Parathyroid adenoma (tissue), 2 donors: ENCODE measurements around the gene AGPAT4.

Source experiments
- H2AFZ ChIP-seq: fragments of 300-600 bp; sonication (generic); one replicate; pipeline ENCODE4 v1.7.0; 2017; ENCODE audit warnings: antibody characterized with exemption, mild to moderate bottlenecking
- H3K27ac ChIP-seq: fragments of 300-600 bp; sonication (generic); one replicate; pipeline ENCODE4 v1.7.0; 2017
- H3K27me3 ChIP-seq: fragments of 300-600 bp; sonication (generic); one replicate; pipeline ENCODE4 v1.7.0; 2017; ENCODE audit warnings: low read length; ENCODE audit not compliant: control insufficient read depth, insufficient read depth
- H3K36me3 ChIP-seq: fragments of 300-600 bp; sonication (generic); one replicate; pipeline ENCODE4 v1.7.0; 2017; ENCODE audit warnings: low read length; ENCODE audit not compliant: control insufficient read depth, insufficient read depth
- H3K4me1 ChIP-seq: fragments of 300-600 bp; sonication (generic); one replicate; pipeline ENCODE4 v1.7.0; 2017; ENCODE audit warnings: control low read depth
- H3K4me2 ChIP-seq: fragments of 300-600 bp; sonication (generic); one replicate; pipeline ENCODE4 v1.7.0; 2017; ENCODE audit warnings: low read length
- H3K4me3 ChIP-seq: fragments of 300-600 bp; sonication (generic); one replicate; pipeline ENCODE4 v1.7.0; 2017; ENCODE audit warnings: low read depth, low read length
- H3K79me2 ChIP-seq: fragments of 300-600 bp; sonication (generic); one replicate; pipeline ENCODE4 v1.7.0; 2017; ENCODE audit warnings: control low read depth
- H3K9ac ChIP-seq: fragments of 300-600 bp; sonication (generic); one replicate; pipeline ENCODE4 v1.7.0; 2017; ENCODE audit warnings: mild to moderate bottlenecking
- H3K9me3 ChIP-seq: fragments of 300-600 bp; sonication (generic); one replicate; pipeline ENCODE4 v1.7.0; 2017; ENCODE audit warnings: low read length; ENCODE audit not compliant: control insufficient read depth
- CTCF ChIP-seq: fragments of 300-600 bp; sonication (generic); IDR thresholded peaks from one replicate; pipeline ENCODE4 v1.7.0; 2017; ENCODE audit warnings: antibody characterized with exemption, mild to moderate bottlenecking
- donor health status: primary hyperparathyroidism.

The AGPAT4 gene

GRCh38 chr6:161200610-161201370, 73.1 kb downstream of the AGPAT4 start:
- no peaks in the 10 kb centered on the region for H3K9me3 ChIP-seq
- H3K27me3 ChIP-seq: no peaks in the 10 kb centered on the region
- no peaks in the 10 kb centered on the region for H3K36me3 ChIP-seq
- no peak for TF ChIP-seq CTCF
- H3K79me2 ChIP-seq: no peaks in the 10 kb centered on the region
- no peak overlapping the region for H3K27ac ChIP-seq
- no peak overlapping the region for H3K9ac ChIP-seq
- no peak overlapping the region for H3K4me3 ChIP-seq
- H3K4me1 ChIP-seq: no peaks in the 10 kb centered on the region
- no peak overlapping the region for H3K4me2 ChIP-seq
- no peak overlapping the region for H2AFZ ChIP-seq

DNA sequence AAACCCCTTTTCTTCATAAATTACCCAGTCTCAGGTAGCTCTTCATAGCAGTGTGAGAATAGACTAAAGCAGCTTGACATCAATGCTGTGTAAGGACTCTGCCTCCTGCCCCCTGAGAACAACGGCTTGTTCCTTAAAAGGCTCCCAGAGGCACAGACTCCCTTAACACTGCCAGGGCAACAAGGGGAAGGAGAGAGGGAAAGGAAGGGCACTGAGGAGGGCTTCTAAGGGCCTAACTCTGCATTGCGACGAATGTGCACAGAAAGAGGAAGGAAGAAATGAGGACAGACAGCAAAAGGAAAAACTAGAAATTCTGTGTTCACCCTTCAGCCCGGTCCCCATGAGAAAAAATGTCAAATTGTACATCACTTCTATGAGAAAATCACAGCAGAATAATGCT, 74.0 kb downstream of the AGPAT4 start:
- Histone ChIP-seq H3K4me3 (no peak overlapping the region), H3K36me3 (no peaks in the 10 kb centered on the region), H3K27me3 (no peaks in the 10 kb centered on the region), H3K4me1 (no peaks in the 10 kb centered on the region), H3K4me2 (no peak overlapping the region), H2AFZ (no peak overlapping the region), H3K9me3 (no peaks in the 10 kb centered on the region), H3K9ac (no peak overlapping the region), H3K79me2 (no peaks in the 10 kb centered on the region), H3K27ac (no peak overlapping the region)
- TF ChIP-seq CTCF: no peak

GRCh38 chr6:161198783-161199460, 74.9 kb downstream of the AGPAT4 start:
- no peak overlapping the region for H3K4me3 ChIP-seq
- no peak for TF ChIP-seq CTCF
- H3K36me3 ChIP-seq: no peaks in the 10 kb centered on the region
- no peaks in the 10 kb centered on the region for H3K4me1 ChIP-seq
- no peaks in the 10 kb centered on the region for H3K27me3 ChIP-seq
- no peak overlapping the region for H3K9ac ChIP-seq
- no peak overlapping the region for H3K4me2 ChIP-seq
- H3K79me2 ChIP-seq: no peaks in the 10 kb centered on the region
- no peak overlapping the region for H3K27ac ChIP-seq
- H2AFZ ChIP-seq: no peak overlapping the region
- H3K9me3 ChIP-seq: no peaks in the 10 kb centered on the region

DNA sequence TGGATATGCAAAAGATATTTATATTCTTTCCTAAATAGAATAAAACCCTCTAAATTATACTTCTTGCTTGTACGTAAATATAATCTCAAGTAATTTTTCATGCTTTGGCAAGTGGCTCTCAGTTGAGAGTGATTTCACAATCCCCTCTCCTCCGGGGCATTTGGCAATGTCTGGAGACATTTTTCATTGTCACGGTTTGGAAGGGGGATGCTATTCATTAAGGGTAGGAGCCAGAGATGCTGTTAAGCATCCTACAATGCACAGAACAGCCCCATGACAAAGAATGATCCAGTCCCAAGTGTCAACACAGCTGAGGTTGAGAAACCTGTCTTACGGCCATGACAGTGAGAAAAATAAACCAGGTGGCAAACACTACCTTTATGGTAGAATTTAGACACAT, 75.7 kb downstream of the AGPAT4 start:
- no peak overlapping the region for H3K9ac ChIP-seq
- H3K27ac ChIP-seq: no peak overlapping the region
- H3K9me3 ChIP-seq: no peaks in the 10 kb centered on the region
- H3K36me3 ChIP-seq: no peaks in the 10 kb centered on the region
- no peak overlapping the region for H3K4me2 ChIP-seq
- H3K27me3 ChIP-seq: no peaks in the 10 kb centered on the region
- no peak overlapping the region for H2AFZ ChIP-seq
- TF ChIP-seq CTCF: no peak
- no peaks in the 10 kb centered on the region for H3K79me2 ChIP-seq
- H3K4me3 ChIP-seq: no peak overlapping the region
- no peaks in the 10 kb centered on the region for H3K4me1 ChIP-seq
